ENCODE results near the gene NAT14.
"Not testable (repeated sequence)": the region's sequence is repeated elsewhere in the genome, so short reads cannot be mapped to it uniquely, and the experiment has no call there.

NAT14 gene

GRCh38 chr19:55487924-55488687, 3.1 kb downstream of the NAT14 start, which contains the start of gene SSC5D:
TSS of gene SSC5D (plus strand) at chr19:55488436. CDS start at chr19:55488590, 154 bp downstream.
- DNase-seq = peak; percentile 56

GRCh38 chr19:55488986-55489710, 4.2 kb downstream of the NAT14 start:
- DNase-seq = no peak

GRCh38 chr19:55489711-55490477, 4.9 kb downstream of the NAT14 start:
- DNase-seq = no peak

GRCh38 chr19:55490478-55491432, 5.8 kb downstream of the NAT14 start:
- no peak for DNase-seq

- no peak for DNase-seq
Observed at GRCh38 chr19:55491546-55492360, 6.8 kb downstream of the NAT14 start.

DNA sequence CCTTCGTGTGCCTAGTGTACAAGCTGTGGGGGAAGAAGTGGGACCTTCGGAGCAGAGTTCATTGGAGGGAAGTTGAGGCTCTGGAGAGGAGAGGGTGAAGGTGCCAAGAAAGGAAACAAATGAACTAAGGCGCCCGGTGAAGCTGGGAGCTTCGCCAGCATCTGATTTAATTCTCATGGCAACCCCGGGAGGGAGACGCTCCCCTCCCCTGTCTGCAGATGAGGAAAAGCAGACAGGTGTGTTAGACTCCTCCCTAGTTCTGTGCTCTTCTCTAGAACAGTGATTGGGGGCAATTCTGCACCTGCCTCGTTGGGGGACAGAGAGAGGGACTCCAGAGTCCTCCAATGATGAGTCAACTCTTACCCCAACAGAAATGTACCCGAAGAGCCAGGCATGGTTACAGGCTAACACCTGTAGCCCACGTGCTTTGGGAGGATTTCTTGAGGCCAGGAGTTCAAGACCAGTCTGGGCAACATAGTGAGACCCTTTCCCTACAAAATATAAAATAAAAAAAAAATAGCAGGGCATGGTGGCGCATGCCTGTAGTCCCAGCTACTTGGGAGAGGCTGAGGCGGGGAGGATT, 7.5 kb downstream of the NAT14 start:
- no peak for DNase-seq

- peak; percentile 63 for DNase-seq
Observed at GRCh38 chr19:55493052-55493644, 8.2 kb downstream of the NAT14 start.

DNA sequence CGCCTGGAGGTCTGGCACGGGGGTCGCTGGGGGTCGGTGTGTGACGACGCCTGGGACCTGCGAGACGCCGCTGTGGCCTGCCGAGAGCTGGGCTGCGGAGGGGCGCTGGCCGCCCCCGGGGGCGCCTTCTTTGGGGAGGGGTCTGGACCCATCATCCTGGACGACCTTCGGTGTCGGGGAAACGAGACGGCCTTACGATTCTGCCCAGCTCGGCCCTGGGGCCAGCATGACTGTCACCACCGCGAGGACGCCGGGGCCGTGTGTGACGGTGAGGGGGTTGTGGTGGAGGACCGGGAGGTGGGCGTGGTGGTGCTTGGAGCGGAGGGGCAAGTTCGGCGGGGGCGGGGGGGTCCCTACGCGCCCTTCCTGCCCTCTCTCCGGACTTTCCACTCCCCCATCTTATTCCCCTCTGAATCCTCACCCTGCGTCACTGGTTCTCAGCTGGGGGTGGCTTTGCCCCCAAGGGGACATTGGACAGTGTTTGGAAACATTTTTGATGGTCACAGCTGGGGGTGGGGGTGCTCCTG, 8.7 kb downstream of the NAT14 start:
- DNase-seq = no peak

- peak; percentile 84 for DNase-seq
Observed at GRCh38 chr19:55494172-55494761, 9.3 kb downstream of the NAT14 start.

DNA sequence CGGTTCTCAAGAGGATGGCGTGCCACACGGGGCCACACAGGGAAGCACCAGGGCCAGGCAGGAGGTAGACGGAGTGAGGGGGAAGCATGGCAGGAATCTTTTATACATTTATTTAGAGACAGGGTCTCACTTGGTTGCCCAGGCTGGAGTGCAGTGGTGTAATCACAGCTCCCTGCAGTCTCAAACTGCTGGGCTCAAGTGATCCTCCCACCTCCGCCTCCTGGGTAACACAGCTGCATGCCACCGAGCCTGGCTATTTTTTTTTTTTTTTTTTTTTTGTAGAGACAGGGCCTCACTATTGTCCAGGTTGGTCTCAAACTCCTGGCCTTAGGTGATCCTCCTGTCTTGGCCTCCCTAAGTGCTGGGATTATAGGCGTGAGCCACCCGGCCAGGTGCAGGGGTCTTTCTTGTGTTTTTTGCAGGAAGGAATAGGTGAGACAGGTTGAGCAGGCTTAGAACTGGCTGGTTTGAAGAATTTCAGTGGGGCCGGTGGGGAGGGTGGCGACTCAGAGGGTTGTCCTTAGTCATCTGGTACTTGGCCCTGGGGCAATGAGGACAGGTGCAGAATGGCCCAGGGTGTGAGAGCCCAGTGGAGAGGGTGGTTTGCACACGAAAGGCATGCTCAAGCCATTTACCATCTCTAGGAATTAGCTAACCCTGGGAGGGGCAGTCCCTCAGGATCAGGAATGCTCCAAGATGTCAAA, 10.8 kb downstream of the NAT14 start:
- peak; percentile 38 for DNase-seq

- not testable (repeated sequence) for DNase-seq
Observed at GRCh38 chr19:55496820-55497219, 11.8 kb downstream of the NAT14 start.

DNA sequence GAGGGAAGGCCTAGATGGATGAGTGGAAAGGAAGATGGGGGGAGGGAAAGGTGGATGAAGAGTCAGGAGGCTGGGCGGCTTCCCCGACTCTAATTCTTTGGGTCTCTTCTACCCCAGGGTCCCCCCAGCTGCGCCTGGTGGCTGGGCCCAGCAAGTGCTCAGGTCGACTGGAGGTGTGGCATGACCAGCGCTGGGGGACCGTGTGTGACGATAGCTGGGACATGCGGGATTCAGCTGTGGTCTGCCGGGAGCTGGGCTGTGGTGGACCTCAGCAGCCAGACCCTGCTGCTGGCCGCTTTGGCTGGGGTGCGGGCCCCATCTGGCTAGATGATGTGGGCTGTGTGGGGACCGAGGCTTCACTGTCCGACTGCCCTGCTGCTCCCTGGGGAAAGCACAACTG, 12.8 kb downstream of the NAT14 start:
- DNase-seq = no peak

DNA sequence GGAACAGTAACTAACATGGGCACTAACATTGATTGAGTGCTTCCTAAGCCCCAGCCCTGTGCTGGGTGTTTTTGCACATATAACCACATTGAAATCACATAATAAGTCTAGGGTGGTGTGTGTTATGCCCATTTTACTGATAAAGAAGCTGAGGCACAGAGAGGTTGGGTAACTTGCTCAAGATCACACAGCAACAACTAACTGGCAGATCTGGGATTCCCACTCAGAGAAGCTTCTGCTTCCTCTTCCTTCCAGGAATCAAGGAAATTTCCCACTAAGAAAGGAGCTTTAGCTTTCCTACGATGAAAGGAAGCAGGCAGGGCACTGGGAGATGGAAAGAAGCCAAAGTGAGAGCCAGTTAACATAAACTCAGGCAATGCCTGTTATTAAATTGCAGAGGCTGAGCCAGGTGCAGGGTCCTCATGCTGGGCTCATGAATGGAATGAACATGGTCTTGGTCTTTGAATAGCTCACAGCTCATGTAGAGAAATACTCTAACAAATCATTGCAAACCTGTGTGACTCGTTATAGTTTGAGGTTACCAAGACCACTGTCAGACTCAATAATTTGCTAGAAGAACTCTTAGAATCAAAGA, 13.4 kb downstream of the NAT14 start:
- no peak for DNase-seq

- no peak for DNase-seq
Observed at GRCh38 chr19:55500368-55500952, 15.5 kb downstream of the NAT14 start.

- DNase-seq = no peak
Observed at GRCh38 chr19:55502197-55502952, 17.4 kb downstream of the NAT14 start.

DNA sequence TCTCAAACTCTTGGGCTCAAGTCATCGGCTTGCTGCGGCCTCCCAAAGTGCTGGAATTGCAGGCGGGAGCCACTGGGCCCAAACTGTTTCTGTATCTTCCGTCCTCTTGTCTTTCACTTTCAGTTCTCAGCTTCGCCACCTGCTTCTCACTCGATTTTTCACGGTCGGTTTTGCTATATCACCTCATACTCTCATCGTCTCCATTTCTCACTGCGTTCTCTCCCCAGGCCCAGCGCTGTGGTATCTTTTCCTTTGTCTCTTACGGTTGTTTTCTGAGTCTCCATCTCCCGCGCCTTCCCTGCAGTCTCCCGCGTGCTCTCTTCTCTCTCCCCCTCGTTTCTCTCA, 18.1 kb downstream of the NAT14 start:
- no peak for DNase-seq

- DNase-seq = peak; percentile 91
Observed at GRCh38 chr19:55503502-55504251, 18.7 kb downstream of the NAT14 start.

Data from EL (cell line).